NCI-H146 treated with DMSO at 0.1 percent for 48 hours (cell line): Measurements from ENCODE around the gene LANCL3.
"Not testable (repeated sequence)": the region's sequence is repeated elsewhere in the genome, so short reads cannot be mapped to it uniquely, and the experiment has no call there.

Source experiments
- DNase-seq: peaks from one replicate; lab custom pipeline; 2025; ENCODE audit not compliant: unreplicated experiment; lab: John Stamatoyannopoulos, UW

LANCL3 gene

GRCh38 chrX:37571426-37572107, at the start of gene LANCL3:
LANCL3 (plus strand) TSS chrX:37571661; CDS start chrX:37571871, 210 bp downstream.
- DNase-seq: not testable (repeated sequence)

DNA sequence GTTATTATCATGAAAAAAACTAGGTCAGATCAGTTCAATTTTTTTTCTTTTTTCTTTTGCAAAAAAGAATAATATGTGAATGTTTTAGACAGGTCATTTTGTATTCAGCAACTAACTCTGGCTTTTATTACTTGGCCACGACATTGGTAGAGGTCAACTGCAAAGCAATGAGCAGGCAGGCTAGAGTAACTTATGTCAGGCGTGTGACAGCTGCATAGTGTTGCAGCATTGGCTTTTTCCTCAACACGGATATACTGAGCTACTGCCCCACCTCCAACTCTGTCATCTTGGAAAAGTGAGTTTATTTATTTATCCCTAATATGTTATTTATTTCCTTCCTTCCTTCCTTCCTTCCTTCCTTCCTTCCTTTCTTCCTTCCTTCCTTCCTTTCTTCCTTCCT, 47.8 kb upstream of the LANCL3 start:
- DNase-seq: not testable (repeated sequence)

GRCh38 chrX:37541991-37542390, 29.5 kb upstream of the LANCL3 start:
- DNase-seq: no peak

DNA sequence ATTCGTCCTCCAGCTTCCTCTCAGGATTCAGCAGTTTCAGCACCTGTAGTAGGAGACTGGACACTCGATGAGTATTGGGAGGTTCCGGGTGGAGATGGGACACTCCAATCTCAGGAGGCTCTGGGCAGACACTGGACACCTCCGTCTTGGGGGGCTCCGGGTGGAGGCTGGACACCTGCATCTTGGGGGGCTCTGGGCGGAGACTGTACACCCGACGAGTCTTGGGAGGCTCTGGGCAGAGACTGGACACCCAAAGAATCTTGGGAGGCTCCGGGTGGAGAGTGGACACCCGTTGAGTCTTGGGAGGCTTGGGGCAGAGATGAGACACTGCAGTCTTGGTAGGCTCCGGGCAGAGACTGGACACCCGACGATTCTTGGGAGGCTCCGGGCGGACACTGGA, 28.7 kb upstream of the LANCL3 start:
- no peak for DNase-seq

GRCh38 chrX:37543324-37543723, 28.1 kb upstream of the LANCL3 start:
- no peak for DNase-seq

DNA sequence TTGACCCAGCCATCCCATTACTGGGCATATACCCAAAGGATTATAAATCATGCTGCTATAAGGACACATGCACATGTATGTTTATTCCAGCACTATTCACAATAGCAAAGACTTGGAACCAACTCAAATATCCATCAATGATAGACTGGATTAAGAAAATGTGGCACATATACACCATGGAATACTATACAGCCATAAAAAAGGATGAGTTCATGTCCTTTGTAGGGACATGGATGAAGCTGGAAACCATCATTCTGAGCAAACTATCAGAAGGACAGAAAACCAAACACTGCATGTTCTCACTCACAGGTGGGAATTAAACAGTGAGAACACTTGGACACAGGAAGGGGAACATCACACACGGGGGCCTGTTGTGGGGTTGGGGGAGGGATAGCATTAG, 26.9 kb upstream of the LANCL3 start:
- not testable (repeated sequence) for DNase-seq

DNA sequence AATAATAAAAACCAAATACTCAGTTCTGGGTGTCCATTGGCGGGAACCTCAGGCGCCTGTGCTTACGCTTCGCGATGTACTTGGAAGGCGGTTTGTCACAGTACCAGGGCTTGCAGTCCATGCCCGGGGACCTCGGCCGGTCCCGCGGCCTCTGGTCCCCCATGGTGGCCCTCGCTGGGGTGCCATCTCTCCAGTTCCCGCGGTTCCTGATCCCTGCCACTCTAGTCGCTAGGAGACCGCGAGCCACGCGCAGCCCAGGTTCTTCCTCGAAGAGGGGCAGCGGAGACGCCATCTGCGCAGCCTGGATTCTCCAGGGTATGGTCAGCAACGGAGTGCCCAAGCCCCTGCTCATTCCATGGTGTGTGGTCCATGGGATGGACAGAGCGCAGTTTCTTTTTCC, 26.4 kb upstream of the LANCL3 start:
- no peak for DNase-seq

- not testable (repeated sequence) for DNase-seq
Observed at GRCh38 chrX:37549619-37550018, 21.8 kb upstream of the LANCL3 start.

GRCh38 chrX:37553476-37553875, 18.0 kb upstream of the LANCL3 start:
- DNase-seq: no peak

DNA sequence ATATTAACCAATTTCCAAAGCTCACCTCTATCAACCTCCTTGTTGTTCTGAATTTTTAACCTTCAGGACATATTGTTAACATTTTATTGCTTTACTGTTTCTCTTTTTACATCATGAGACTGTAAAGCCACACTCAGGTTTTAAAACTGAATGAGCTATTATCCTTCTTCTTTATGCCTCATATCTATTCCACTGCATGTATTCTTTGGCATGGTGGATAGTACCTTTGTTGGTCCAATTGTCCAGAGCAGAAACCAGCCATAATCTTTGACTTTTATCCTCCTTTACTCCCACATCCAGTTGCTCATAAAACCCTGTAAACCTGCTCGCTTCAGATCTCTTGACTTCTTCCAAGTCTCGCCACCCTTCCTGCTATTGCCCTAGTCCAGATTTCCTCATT, 6.2 kb upstream of the LANCL3 start:
- not testable (repeated sequence) for DNase-seq

DNA sequence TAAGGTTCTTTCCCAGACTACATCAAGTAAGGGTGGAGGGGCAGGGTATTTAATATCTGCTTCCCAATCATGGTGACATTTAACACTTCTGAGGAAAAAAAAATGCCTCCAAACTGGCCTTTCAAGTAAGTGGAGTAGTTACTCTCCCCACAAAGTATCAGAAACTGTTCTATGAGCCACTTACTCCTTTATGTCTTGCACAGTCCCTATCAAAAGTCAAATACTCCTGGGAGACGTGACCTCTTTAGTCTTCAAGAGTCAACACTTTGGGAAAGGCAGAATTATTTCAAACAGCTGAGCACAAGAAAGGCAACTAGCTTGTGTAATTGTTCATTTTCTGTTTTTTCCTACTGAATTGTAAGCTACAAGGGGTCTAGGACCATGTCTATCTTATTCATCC, 1.1 kb upstream of the LANCL3 start:
- not testable (repeated sequence) for DNase-seq

GRCh38 chrX:37572108-37572587, 687 bp downstream of the LANCL3 start:
- not testable (repeated sequence) for DNase-seq

- not testable (repeated sequence) for DNase-seq
Observed at GRCh38 chrX:37573121-37573520, 1.7 kb downstream of the LANCL3 start.

- DNase-seq: no peak
Observed at GRCh38 chrX:37578045-37578444, 6.6 kb downstream of the LANCL3 start.

DNA sequence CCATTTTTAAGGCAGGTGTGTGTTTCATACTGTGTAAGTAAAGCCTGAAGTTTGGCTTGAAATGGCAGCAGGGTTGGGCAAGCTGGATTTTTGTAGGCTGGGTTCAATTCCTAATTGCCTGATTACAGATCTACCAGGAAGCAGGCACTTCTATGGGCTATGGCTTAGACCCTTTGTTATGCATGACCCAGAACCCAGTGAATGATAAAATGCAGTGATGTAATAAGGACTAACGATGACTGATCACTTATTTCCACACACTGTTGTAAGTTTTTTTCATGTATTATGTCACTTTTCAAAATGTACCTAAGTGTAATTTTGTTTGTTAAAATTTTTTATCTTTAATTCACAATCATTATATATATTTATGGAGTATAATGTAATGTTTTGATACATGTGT, 8.6 kb downstream of the LANCL3 start:
- no peak for DNase-seq

DNA sequence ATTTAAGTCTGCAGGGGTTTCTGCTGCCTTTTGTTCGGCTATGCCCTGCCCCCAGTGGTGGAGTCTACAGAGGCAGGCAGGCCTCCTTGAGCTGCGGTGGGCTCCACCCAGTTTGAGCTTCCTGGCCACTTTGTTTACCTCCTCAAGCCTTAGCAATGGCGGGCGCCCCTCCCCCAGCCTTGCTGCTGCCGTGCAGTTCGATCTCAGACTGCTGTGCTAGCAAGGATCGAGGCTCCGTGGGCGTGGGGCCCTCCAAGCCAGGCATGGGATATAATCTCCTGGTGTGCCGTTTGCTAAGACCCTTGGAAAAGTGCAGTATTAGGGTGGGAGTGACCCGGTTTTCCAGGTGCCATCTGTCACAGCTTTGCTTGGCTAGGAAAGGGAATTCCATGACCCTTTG, 15.9 kb downstream of the LANCL3 start:
- not testable (repeated sequence) for DNase-seq

DNA sequence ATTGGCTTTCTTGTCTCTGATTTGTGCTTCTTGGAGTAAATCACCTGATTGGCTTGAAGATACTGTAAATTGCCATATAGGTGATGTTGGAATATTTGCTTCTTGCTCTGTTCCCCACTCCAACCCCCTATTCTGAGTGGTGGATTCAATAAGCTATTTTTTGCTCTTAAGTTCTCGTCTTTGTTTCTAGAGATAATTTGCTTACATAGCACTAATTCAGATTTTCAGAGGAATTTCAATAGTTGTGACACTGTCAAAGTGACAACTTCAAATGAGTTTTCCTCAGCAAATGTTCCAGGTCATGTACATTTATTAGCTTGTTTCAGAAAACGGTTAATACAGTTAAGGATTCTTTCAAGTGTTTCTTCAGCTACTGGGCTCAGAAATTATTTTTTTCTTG, 18.6 kb downstream of the LANCL3 start:
- no peak for DNase-seq

GRCh38 chrX:37594755-37595382, 23.4 kb downstream of the LANCL3 start:
- DNase-seq: no peak

- no peak for DNase-seq
Observed at GRCh38 chrX:37599729-37600128, 28.3 kb downstream of the LANCL3 start.

GRCh38 chrX:37603938-37604409, 32.5 kb downstream of the LANCL3 start:
- DNase-seq: no peak

DNA sequence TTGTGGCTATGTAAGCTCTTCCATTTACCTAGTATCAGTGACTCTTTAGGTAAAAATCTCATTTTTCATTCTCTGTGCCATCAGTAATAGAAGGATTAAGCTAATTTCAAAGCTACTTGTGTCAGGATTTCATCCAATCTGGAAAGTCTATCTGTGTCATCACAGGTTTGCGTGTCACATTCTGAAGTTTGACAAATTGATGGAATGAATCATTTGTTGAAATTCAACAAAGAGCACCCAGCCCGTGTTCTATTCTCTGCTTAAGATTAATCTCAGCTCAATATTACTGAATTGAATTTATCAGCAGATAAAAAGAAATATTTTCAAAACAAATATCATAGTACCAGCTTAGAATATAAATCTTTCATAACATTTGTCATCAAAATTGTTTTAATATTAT, 35.8 kb downstream of the LANCL3 start:
- no peak for DNase-seq

GRCh38 chrX:37608156-37608555, 36.7 kb downstream of the LANCL3 start:
- no peak for DNase-seq
